ENCODE data around the gene TUT7. TPM values are rescaled to one million over a fixed set of nuclear protein-coding genes. Genes with fewer than 3 reads are reported as not detected.

TUT7 gene
- total and polyA plus RNA-seq, 4 donors: 15.5 to 47.7 (median 26.2) TPM

DNA sequence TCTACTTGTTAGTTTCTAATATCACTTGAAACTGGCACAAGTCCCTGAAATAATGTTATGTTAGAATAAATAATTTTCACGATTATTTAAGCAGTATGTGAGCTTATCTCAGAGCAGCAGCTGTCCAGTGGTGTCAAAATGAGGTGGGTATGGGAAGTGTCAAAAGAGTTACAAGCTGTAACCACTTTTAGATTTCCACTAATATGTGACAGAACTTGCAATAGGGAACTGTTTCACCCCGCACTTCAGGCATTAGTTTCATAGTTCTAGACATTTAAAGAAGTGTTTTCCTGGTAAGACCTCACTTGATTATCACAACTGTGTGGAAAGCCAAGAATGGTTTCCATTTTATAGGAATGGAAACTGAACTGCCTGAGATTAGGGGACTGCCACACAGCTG lies 68.9 kb downstream of the TUT7 start:
- WGBS, 2 donors: 19 to 50% methylated on average over 2 of the region's 2 CpGs
- Histone ChIP-seq H3K27ac (ENCODE audit: low read depth in 1 of 2, low read length in 1 of 2) (no peak overlapping the region), H3K27me3 (ENCODE audit: control insufficient read depth in 3 of 3, insufficient read depth in 3 of 3, low read length in 2 of 3) (no peaks in the 10 kb centered on the region), H3K9me3 (ENCODE audit: control insufficient read depth in 4 of 4, insufficient read depth in 3 of 4, low read length in 3 of 4) (no peaks in the 10 kb centered on the region), H3K4me1 (ENCODE audit: control insufficient read depth in 5 of 5, insufficient read depth in 5 of 5, low read length in 5 of 5) (peaks cover 0 to 29% (median 7%) of the 10 kb centered on the region in 5 donors), H3K4me3 (no peak overlapping the region), H3K9ac (ENCODE audit: insufficient read depth in 1 of 2, low read length in 2 of 2) (no peak overlapping the region), H3K36me3 (ENCODE audit: control insufficient read depth in 4 of 4, insufficient read depth in 4 of 4, low read length in 4 of 4) (peaks cover 1 to 12% (median 8%) of the 10 kb centered on the region in 4 donors)
- TF ChIP-seq, protein P1, sequence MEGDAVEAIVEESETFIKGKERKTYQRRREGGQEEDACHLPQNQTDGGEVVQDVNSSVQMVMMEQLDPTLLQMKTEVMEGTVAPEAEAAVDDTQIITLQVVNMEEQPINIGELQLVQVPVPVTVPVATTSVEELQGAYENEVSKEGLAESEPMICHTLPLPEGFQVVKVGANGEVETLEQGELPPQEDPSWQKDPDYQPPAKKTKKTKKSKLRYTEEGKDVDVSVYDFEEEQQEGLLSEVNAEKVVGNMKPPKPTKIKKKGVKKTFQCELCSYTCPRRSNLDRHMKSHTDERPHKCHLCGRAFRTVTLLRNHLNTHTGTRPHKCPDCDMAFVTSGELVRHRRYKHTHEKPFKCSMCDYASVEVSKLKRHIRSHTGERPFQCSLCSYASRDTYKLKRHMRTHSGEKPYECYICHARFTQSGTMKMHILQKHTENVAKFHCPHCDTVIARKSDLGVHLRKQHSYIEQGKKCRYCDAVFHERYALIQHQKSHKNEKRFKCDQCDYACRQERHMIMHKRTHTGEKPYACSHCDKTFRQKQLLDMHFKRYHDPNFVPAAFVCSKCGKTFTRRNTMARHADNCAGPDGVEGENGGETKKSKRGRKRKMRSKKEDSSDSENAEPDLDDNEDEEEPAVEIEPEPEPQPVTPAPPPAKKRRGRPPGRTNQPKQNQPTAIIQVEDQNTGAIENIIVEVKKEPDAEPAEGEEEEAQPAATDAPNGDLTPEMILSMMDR (IDR thresholded peaks at IDR 0.05; ENCODE audit: control extremely low read depth, extremely low read depth): no peak
- no peak for ATAC-seq (ENCODE audit: insufficient read depth, low FRiP score)
- DNase-seq: peak; percentile 13 to 63 (median 59)

DNA sequence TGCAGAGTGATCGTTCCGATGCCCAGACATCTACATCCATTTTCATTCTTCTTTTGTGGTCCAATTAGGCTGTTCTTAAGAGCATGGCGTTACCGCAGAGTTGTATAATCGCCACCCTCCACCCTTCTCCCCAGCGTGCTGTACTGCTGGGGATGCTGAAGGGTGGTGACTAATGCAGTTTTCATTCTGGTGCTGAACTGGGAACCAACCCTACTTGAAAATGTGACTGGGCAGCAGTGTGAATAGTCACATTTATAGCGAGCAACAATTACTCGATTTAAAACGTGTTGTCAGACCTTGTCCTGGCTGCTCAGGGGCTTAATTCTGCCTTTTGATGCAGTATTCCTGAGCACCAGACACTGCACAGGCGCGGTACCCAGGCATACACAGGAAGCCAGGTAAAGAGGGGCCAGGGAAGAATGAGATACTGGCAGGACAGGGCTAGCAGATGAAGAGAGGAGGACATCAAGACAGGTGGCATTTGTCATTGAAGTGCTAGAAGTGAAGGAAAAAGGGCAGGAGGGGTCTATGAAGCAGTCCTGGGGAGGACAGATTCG lies 71.2 kb downstream of the TUT7 start:
- DNase-seq: no peak
- Histone ChIP-seq H3K9me3 (ENCODE audit: control insufficient read depth in 4 of 4, insufficient read depth in 3 of 4, low read length in 3 of 4) (no peaks in the 10 kb centered on the region), H3K27me3 (ENCODE audit: control insufficient read depth in 3 of 3, insufficient read depth in 3 of 3, low read length in 2 of 3) (no peaks in the 10 kb centered on the region), H3K4me1 (ENCODE audit: control insufficient read depth in 5 of 5, insufficient read depth in 5 of 5, low read length in 5 of 5) (peaks cover 6 to 32% (median 8%) of the 10 kb centered on the region in 5 donors), H3K4me3 (peak overlapping the region; percentile 90), H3K9ac (ENCODE audit: insufficient read depth in 1 of 2, low read length in 2 of 2) (peak overlapping the region; percentile 67 to 75), H3K36me3 (ENCODE audit: control insufficient read depth in 4 of 4, insufficient read depth in 4 of 4, low read length in 4 of 4) (peaks cover 1 to 9% (median 4%) of the 10 kb centered on the region in 4 donors), H3K27ac (ENCODE audit: low read depth in 1 of 2, low read length in 1 of 2) (peak overlapping the region; percentile 97 to 98)
- 15 to 20% methylated on average over 12 of the region's 12 CpGs for WGBS, 2 donors
- TF ChIP-seq, protein P1 (IDR thresholded peaks at IDR 0.05; ENCODE audit: control extremely low read depth, extremely low read depth): no peak
- peak; percentile 48 for ATAC-seq (ENCODE audit: insufficient read depth, low FRiP score)

DNA sequence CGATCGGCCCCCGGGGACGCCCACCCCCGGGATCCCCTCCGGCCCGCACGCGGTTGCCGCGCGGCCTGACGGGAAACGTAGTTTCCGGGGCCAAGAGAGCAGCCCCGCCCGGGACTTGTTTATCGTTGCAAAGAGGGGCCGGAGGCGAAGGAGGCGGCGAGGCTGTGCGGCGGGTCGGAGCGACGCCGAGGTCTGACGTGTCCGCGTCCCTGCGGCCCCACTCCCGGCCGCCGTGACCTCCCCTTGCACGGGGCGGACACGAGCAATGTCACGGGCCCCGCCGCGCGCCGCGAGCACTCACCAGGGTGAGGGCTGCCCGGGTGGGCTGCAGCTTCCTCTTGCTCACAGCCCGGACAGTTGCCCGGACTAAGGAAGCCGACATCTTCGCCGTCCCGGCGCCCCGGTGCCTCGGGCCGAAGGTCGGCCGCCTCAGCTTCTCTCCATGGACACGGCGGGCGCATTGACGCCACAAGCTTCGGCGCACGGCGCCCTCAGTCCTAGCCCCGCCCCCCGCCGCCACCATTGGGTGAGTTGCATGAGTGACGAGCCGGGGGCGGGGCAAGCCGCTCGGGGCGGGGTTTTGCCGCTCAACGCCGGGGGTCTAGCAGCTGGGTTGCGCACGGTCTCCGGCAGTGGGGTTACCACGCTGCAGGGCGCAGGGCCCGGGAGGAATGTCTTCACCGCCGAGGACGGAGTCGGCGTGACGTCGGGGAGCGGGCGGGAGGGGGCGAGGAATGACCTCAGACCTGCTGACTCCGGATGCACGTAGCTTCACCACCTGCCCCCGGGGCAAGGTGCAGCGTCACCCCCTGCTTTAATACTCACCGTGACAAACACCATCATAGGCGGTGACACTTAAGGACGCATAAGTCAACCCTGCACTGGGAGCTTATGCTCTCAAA lies 71.9 kb downstream of the TUT7 start, which contains the start of gene ISCA1:
TSS of gene ISCA1 (minus strand) at position 462 of the 902 bp plus-strand sequence. CDS start at position 382, 80 bp downstream.
- Histone ChIP-seq H3K9me3 (ENCODE audit: control insufficient read depth in 4 of 4, insufficient read depth in 3 of 4, low read length in 3 of 4) (no peaks in the 10 kb centered on the region), H3K27me3 (ENCODE audit: control insufficient read depth in 3 of 3, insufficient read depth in 3 of 3, low read length in 2 of 3) (no peaks in the 10 kb centered on the region), H3K9ac (ENCODE audit: insufficient read depth in 1 of 2, low read length in 2 of 2) (peak within 1 kb of the TSS; percentile 85 to 94), H3K27ac (ENCODE audit: low read depth in 1 of 2, low read length in 1 of 2) (peak within 1 kb of the TSS; percentile 97 to 98), H3K4me3 (peak within 1 kb of the TSS; percentile 90), H3K4me1 (ENCODE audit: control insufficient read depth in 5 of 5, insufficient read depth in 5 of 5, low read length in 5 of 5) (peaks cover 6 to 32% (median 8%) of the 10 kb centered on the region in 5 donors), H3K36me3 (ENCODE audit: control insufficient read depth in 4 of 4, insufficient read depth in 4 of 4, low read length in 4 of 4) (peaks cover 0 to 5% (median 1%) of the 10 kb centered on the region in 4 donors)
- TF ChIP-seq, protein P1 (IDR thresholded peaks at IDR 0.05; ENCODE audit: control extremely low read depth, extremely low read depth): no peak
- DNase-seq (peak; percentile 97 to 98 (median 97)), ATAC-seq (ENCODE audit: insufficient read depth, low FRiP score) (peak; percentile 98)
- WGBS, 2 donors: 0% methylated on average over 79 to 101 of the region's 101 CpGs

Measured in lung (tissue), 12 donors.